KMS-11 (cell line): ENCODE measurements around the gene A2M.

Source experiments
- H2AFZ ChIP-seq: fragments of 200-600 bp; sonication (generic); 2 replicates; pipeline ENCODE4 v1.6.1; 2016; ENCODE audit warnings: antibody characterized with exemption, mixed run types, low read depth
- H3K27ac ChIP-seq: fragments of 200-600 bp; sonication (generic); 2 replicates; pipeline ENCODE4 v1.6.1; 2016; ENCODE audit warnings: mild to moderate bottlenecking, mixed run types
- H3K27me3 ChIP-seq: fragments of 200-600 bp; sonication (generic); 2 replicates; pipeline ENCODE4 v1.6.1; 2017; ENCODE audit warnings: mild to moderate bottlenecking, low read depth, mixed run types, moderate library complexity; ENCODE audit not compliant: insufficient read depth
- H3K36me3 ChIP-seq: fragments of 200-600 bp; sonication (generic); 2 replicates; pipeline ENCODE4 v1.6.1; 2017; ENCODE audit warnings: mild to moderate bottlenecking, mixed run types; ENCODE audit not compliant: insufficient read depth
- H3K4me1 ChIP-seq: fragments of 200-600 bp; sonication (generic); 2 replicates; pipeline ENCODE4 v1.6.1; 2016; ENCODE audit warnings: mild to moderate bottlenecking, low read depth, mixed run types; ENCODE audit not compliant: poor library complexity, severe bottlenecking
- H3K4me2 ChIP-seq: fragments of 200-600 bp; sonication (generic); 2 replicates; pipeline ENCODE4 v1.7.0; 2016; ENCODE audit warnings: mild to moderate bottlenecking, mixed run types
- H3K4me3 ChIP-seq: fragments of 200-600 bp; sonication (generic); IDR thresholded peaks from 2 replicates; pipeline ENCODE4 v1.6.1; 2017; ENCODE audit warnings: low read depth, low read length, mixed read lengths; ENCODE audit not compliant: insufficient read depth
- H3K79me2 ChIP-seq: fragments of 200-600 bp; sonication (generic); 2 replicates; pipeline ENCODE4 v1.6.1; 2016; ENCODE audit warnings: low read depth, mixed run types; ENCODE audit not compliant: insufficient read depth
- H3K9ac ChIP-seq: fragments of 200-600 bp; sonication (generic); 2 replicates; pipeline ENCODE4 v1.6.1; 2016; ENCODE audit warnings: mild to moderate bottlenecking, mixed run types
- H4K20me1 ChIP-seq: fragments of 200-600 bp; sonication (generic); 2 replicates; pipeline ENCODE4 v1.6.1; 2016; ENCODE audit warnings: mild to moderate bottlenecking, mixed run types; ENCODE audit not compliant: insufficient read depth
- TF ChIP-seq, protein P1 (sequence below): fragments of 200-600 bp; sonication (generic); conservative IDR thresholded peaks from 2 replicates; pipeline ENCODE4 v1.6.1; 2017; ENCODE audit warnings: low read depth, mild to moderate bottlenecking, antibody characterized with exemption, low read length, moderate library complexity, mixed read lengths

Gene A2M

DNA sequence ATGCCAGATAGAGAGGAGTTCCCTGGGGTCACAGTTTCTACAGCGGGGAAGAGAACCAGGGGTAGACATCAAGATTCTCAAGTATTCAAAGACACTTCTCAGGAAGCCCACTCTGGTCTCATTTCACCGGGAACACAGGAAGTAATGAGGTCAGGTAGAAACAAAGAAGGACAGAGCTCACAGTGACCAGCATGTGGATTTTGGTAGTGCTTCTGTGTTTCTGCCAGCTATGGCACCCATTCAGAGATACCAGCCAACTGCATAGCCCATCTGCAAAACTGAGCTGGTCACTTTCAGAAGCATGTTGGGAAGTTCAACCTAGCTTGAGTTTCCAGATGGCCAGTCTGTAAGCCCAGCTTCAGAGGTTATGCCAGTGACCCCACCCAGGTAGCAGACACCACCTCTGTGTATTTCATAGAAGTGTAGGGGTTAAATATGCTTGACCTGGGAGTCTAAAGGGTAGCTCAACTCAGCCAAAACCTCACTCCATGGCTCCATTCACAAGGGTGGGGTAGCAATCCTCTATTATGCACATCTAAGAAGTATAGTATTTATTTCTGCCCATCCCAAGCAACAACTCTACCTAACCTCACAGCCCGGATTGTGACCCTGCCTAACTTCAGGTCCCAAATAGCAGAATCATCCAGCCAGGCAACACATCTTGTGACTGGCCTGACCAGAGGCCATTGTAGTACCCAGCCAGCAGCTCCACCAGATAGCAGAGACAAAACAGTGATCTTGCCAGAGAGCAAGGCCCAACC, 33.9 kb downstream of the A2M start:
- H3K4me2 ChIP-seq = no peak overlapping the region
- TF ChIP-seq, protein P1, sequence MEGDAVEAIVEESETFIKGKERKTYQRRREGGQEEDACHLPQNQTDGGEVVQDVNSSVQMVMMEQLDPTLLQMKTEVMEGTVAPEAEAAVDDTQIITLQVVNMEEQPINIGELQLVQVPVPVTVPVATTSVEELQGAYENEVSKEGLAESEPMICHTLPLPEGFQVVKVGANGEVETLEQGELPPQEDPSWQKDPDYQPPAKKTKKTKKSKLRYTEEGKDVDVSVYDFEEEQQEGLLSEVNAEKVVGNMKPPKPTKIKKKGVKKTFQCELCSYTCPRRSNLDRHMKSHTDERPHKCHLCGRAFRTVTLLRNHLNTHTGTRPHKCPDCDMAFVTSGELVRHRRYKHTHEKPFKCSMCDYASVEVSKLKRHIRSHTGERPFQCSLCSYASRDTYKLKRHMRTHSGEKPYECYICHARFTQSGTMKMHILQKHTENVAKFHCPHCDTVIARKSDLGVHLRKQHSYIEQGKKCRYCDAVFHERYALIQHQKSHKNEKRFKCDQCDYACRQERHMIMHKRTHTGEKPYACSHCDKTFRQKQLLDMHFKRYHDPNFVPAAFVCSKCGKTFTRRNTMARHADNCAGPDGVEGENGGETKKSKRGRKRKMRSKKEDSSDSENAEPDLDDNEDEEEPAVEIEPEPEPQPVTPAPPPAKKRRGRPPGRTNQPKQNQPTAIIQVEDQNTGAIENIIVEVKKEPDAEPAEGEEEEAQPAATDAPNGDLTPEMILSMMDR = no peak
- H4K20me1 ChIP-seq = no peaks in the 10 kb centered on the region
- no peak overlapping the region for H3K27ac ChIP-seq
- H3K27me3 ChIP-seq = no peaks in the 10 kb centered on the region
- no peak overlapping the region for H3K9ac ChIP-seq
- H2AFZ ChIP-seq = no peak overlapping the region
- H3K4me1 ChIP-seq = no peaks in the 10 kb centered on the region
- H3K79me2 ChIP-seq = no peaks in the 10 kb centered on the region
- H3K4me3 ChIP-seq = no peak overlapping the region
- H3K36me3 ChIP-seq = no peaks in the 10 kb centered on the region

DNA sequence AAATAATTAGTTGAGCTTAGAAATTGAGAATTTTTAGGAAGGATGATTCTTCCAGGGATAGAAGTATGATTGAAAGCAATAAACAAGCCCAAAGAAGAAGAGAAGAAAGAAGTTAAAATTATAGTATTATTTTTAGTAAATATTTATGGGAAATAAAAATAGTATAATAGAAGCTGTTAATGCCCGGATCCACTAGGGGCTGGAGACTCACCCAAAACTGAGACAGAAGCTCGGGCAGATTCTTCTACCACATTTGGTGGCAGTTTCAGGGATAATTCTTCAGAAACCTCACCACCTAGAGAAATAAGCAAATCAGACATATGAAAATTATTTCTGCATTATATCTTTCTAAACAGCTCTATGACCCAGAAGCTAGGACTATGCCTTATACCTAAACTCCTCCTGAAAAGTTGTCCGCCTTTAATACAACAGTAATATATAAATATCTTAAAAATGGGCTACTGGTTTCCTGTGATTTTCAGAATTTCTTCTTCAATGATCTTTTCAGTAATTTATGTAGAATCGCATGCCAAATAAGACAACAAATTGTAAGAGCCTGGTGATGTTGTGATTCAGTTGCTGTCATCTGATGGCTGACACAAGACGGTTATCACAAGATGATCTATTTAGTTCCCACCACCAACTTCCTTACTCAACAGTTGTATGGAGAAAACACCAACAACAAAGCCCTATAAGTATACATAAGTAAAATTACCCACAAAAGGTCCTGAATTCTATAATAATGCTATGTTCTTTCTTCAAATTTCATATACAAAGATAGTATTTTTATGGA, 35.6 kb downstream of the A2M start:
- H4K20me1 ChIP-seq = no peaks in the 10 kb centered on the region
- H3K4me2 ChIP-seq = no peak overlapping the region
- H3K27ac ChIP-seq = no peak overlapping the region
- no peaks in the 10 kb centered on the region for H3K4me1 ChIP-seq
- TF ChIP-seq, protein P1 = no peak
- H2AFZ ChIP-seq = no peak overlapping the region
- H3K27me3 ChIP-seq = no peaks in the 10 kb centered on the region
- no peak overlapping the region for H3K9ac ChIP-seq
- no peaks in the 10 kb centered on the region for H3K79me2 ChIP-seq
- no peaks in the 10 kb centered on the region for H3K36me3 ChIP-seq
- no peak overlapping the region for H3K4me3 ChIP-seq

DNA sequence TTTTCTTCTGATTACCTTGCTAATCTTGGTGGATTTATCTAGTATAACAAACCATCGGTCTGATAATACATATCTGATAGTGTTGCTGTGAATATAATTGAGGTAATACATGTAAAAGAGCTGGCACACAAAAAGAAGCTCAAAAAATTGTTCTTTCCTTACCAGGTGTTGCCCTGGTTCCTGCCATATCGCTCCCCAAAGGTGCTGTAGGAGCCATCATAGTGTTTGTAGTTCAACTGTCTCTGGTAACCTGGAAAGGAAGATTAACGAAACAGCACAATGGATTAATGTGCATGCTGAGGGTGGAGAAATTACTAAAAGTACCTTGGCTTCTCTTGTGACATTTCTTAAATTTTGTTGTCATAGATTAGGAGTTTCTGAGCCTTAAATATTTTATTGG, 36.6 kb downstream of the A2M start:
- H4K20me1 ChIP-seq = no peaks in the 10 kb centered on the region
- no peak overlapping the region for H3K4me3 ChIP-seq
- no peaks in the 10 kb centered on the region for H3K79me2 ChIP-seq
- TF ChIP-seq, protein P1 = no peak
- H3K4me1 ChIP-seq = no peaks in the 10 kb centered on the region
- no peak overlapping the region for H2AFZ ChIP-seq
- no peak overlapping the region for H3K4me2 ChIP-seq
- no peak overlapping the region for H3K27ac ChIP-seq
- H3K36me3 ChIP-seq = no peaks in the 10 kb centered on the region
- H3K9ac ChIP-seq = no peak overlapping the region
- H3K27me3 ChIP-seq = no peaks in the 10 kb centered on the region

DNA sequence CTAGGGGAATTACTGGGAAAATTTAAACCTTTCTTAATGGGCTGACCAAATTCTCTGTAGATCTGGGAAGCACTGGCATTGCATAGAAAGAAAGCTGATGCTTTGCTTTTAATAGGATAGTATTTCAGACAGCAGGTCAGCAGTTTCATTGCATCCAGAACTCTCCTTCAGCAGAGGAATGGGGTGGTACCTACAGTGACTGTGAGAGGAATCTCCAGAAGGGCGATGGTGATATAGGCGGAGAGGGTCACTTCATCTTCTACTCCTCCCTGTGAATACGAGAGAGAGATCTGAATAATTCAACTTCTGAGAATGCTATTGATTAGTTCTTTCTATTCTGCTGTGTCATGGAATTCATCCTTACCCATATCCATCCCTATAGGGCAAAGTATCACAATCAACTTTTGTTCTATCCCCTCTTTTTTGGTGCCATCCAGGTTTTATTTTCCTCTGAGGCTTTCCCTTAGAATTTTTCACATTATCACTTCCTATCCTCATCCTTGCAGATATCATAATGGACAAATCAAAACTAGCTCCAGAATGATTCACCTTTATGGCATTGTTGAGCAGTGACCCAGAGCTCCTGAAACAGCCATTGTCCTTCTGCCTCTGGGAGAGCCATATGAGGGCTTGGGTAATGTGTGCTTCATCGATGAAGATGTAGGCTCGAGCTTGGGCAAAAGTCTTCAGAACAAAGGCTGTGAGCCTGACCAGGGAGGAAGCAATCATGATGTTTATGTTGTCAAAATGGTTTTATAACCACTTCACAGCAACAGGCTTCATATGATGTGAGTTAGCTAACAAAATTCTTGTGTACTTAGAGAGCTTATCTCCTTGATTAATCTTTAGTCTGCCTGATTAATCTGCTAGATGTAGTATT, 38.3 kb downstream of the A2M start:
- Histone ChIP-seq H3K79me2 (no peaks in the 10 kb centered on the region), H3K9ac (no peak overlapping the region), H4K20me1 (no peaks in the 10 kb centered on the region), H3K27ac (no peak overlapping the region), H3K4me2 (no peak overlapping the region), H3K4me1 (no peaks in the 10 kb centered on the region), H3K4me3 (no peak overlapping the region), H3K27me3 (no peaks in the 10 kb centered on the region), H2AFZ (no peak overlapping the region), H3K36me3 (no peaks in the 10 kb centered on the region)
- TF ChIP-seq, protein P1 = no peak
